ENCODE data around the gene ZCCHC2. TPM values are rescaled to one million over a fixed set of nuclear protein-coding genes. Genes with fewer than 3 reads are reported as not detected.
A peak's percentile ranks its signal among the peaks of the same experiment; 100 is the strongest.

ZCCHC2 gene
- total and polyA plus RNA-seq, 9 of the 15 experiments (the other 6 are each of a cell fraction or from before 2014, with no cell fraction given) = 1.0 to 9.2 (median 6.0) TPM

GRCh38 chr18:62586151-62586774 is 63.4 kb downstream of the ZCCHC2 start:
- no peak overlapping the region for H3K27ac ChIP-seq (ENCODE audit: extremely low read depth, low read depth, low read length)
- H4K20me1 ChIP-seq (replicated peaks; ENCODE audit: control insufficient read depth, insufficient read depth, low read length) = no peaks in the 10 kb centered on the region; the same call in 1 of the 2 replicates
- H3K4me1 ChIP-seq (replicated peaks in 1 of 2; ENCODE audit: control insufficient read depth in 2 of 2, insufficient read depth in 2 of 2, low read length in 2 of 2) = peaks cover 2 to 3% of the 10 kb centered on the region in 2 experiments; a peak in 1 of 5 replicates
- no peak overlapping the region for H3K4me2 ChIP-seq (ENCODE audit: insufficient read depth, low read length)
- 22% methylated on average over 14 of the region's 14 CpGs for WGBS (ENCODE audit: insufficient coverage, low coverage, missing lambda C conversion rate)
- peaks cover 0 to 4% of the 10 kb centered on the region in 2 experiments; a peak in 1 of 5 replicates for H3K27me3 ChIP-seq (ENCODE audit: control insufficient read depth in 2 of 2, insufficient read depth in 2 of 2, low read length in 2 of 2)
- H3K79me2 ChIP-seq (ENCODE audit: control insufficient read depth, insufficient read depth, low read length) = no peaks in the 10 kb centered on the region
- peak; percentile 79 for FAIRE-seq
- H2AFZ ChIP-seq (ENCODE audit: low read depth, low read length) = 0 out of 2 replicates have a peak overlapping the region, but pooled peaks have one; percentile 40
- H3K9me3 ChIP-seq (replicated peaks; ENCODE audit: control insufficient read depth, insufficient read depth, low read depth, low read length) = no peaks in the 10 kb centered on the region
- BruUV-seq (replicated peaks) = no TSS peak
- H3K9ac ChIP-seq (ENCODE audit: insufficient read depth in 1 of 2, low read depth in 2 of 2, low read length in 2 of 2) = no peak overlapping the region; a peak in 1 of 4 replicates
- peaks cover 3% of the 10 kb centered on the region; the same call in 1 of the 3 replicates for H3K36me3 ChIP-seq (ENCODE audit: control insufficient read depth, insufficient read depth, low read length)
- intact Hi-C loops (cut with micrococcal nuclease) = loop anchor here (1.0 to 5.0 kb wide), 3 partner anchors 51 to 396 kb away; partner anchors contain the start of gene PHLPP1
- no peaks in the 10 kb centered on the region for H3K9me1 ChIP-seq (ENCODE audit: control insufficient read depth, insufficient read depth, low read length)
- POLR2A ChIA-PET = no interaction called here
- in situ Hi-C loops (cut with MboI) = no loop called here
- ATAC-seq = peak; percentile 93
- H3K4me3 ChIP-seq = no peak overlapping the region
- CTCF ChIA-PET (ENCODE audit: low intra/inter-chr PET ratio) = interaction anchor here (0.7 to 4.4 kb wide), 9 partner anchors 160 to 402 kb away, joined by 3 to 31 read pairs (median 6); no protein-coding TSS in a partner anchor
- peak; percentile 74 to 78 (median 77) for DNase-seq (ENCODE audit: extremely low read depth in 1 of 4, low spot score in 3 of 4)
- TF ChIP-seq, protein P1, sequence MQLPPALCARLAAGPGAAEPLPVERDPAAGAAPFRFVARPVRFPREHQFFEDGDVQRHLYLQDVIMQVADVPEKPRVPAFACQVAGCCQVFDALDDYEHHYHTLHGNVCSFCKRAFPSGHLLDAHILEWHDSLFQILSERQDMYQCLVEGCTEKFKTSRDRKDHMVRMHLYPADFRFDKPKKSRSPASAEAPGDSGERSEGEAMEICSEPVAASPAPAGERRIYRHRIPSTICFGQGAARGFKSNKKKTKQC (CRISPR knock-in tag; IDR thresholded peaks at IDR 0.05) = no peak
- no peak for TF ChIP-seq ATF1 (CRISPR knock-in tag; IDR thresholded peaks at IDR 0.05)
- TF ChIP-seq ATF1 (tag; IDR thresholded peaks at IDR 0.05) = peak; percentile 33; the same call in 1 of the 2 replicates
- no peak for TF ChIP-seq POLR2G (IDR thresholded peaks at IDR 0.05; ENCODE audit: low read depth, low read length)
- TF ChIP-seq CBX1 (IDR thresholded peaks at IDR 0.05; ENCODE audit: low read depth) = no peak
- TF ChIP-seq MAZ (CRISPR knock-in tag; conservative IDR thresholded peaks at IDR 0.05 in 1 of 2, IDR thresholded peaks at IDR 0.05 in 1 of 2) = peak in 1 of 2 experiments; percentile 58; a peak in 1 of 4 replicates
- TF ChIP-seq RAD21 (CRISPR knock-in tag; conservative IDR thresholded peaks at IDR 0.05 in 1 of 2, IDR thresholded peaks at IDR 0.05 in 1 of 2) = peak; percentile 71 to 89
- no peak for TF ChIP-seq RFX5 (IDR thresholded peaks at IDR 0.05; ENCODE audit: low read depth, low read length)
- TF ChIP-seq ZNF263 (CRISPR knock-in tag; IDR thresholded peaks at IDR 0.05; ENCODE audit: borderline replicate concordance) = no peak
- 0 out of 2 replicates have a peak, but pooled peaks have one; percentile 22 for TF ChIP-seq KLF16 (IDR thresholded peaks at IDR 0.05)
- TF ChIP-seq EGR1 (conservative IDR thresholded peaks at IDR 0.05) = peak; percentile 65
- TF ChIP-seq, protein P2, sequence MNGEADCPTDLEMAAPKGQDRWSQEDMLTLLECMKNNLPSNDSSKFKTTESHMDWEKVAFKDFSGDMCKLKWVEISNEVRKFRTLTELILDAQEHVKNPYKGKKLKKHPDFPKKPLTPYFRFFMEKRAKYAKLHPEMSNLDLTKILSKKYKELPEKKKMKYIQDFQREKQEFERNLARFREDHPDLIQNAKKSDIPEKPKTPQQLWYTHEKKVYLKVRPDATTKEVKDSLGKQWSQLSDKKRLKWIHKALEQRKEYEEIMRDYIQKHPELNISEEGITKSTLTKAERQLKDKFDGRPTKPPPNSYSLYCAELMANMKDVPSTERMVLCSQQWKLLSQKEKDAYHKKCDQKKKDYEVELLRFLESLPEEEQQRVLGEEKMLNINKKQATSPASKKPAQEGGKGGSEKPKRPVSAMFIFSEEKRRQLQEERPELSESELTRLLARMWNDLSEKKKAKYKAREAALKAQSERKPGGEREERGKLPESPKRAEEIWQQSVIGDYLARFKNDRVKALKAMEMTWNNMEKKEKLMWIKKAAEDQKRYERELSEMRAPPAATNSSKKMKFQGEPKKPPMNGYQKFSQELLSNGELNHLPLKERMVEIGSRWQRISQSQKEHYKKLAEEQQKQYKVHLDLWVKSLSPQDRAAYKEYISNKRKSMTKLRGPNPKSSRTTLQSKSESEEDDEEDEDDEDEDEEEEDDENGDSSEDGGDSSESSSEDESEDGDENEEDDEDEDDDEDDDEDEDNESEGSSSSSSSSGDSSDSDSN (IDR thresholded peaks at IDR 0.05; ENCODE audit: borderline replicate concordance in 1 of 2, low read depth in 2 of 2, low read length in 2 of 2) = no peak
- TF ChIP-seq PHF21A (IDR thresholded peaks at IDR 0.05; ENCODE audit: borderline replicate concordance, low read depth) = no peak
- TF ChIP-seq CTCF (IDR thresholded peaks at IDR 0.05 in 2 of 3, conservative IDR thresholded peaks at IDR 0.05 in 1 of 3; ENCODE audit: insufficient read depth in 2 of 3, low read depth in 1 of 3, low read length in 3 of 3) = peak; percentile 81 to 89 (median 87)
- TF ChIP-seq SAFB (IDR thresholded peaks at IDR 0.05; ENCODE audit: borderline replicate concordance, low read depth, low read length) = no peak
- peak; percentile 78 for TF ChIP-seq SMC3 (conservative IDR thresholded peaks at IDR 0.05; ENCODE audit: insufficient read depth, low read depth, low read length)
- no peak for TF ChIP-seq KLF10 (CRISPR knock-in tag; IDR thresholded peaks at IDR 0.05)
- TF ChIP-seq PHB (CRISPR knock-in tag; IDR thresholded peaks at IDR 0.05) = no peak

All from K562 (cell line).